ENCODE data around the gene DPP4. TPM values are rescaled to one million over a fixed set of nuclear protein-coding genes. Genes with fewer than 3 reads are reported as not detected.

DPP4 gene
- polyA plus RNA-seq, 2 of the 4 experiments (the other 2 are of a cell fraction), result 0.17 to 0.27 TPM

DNA sequence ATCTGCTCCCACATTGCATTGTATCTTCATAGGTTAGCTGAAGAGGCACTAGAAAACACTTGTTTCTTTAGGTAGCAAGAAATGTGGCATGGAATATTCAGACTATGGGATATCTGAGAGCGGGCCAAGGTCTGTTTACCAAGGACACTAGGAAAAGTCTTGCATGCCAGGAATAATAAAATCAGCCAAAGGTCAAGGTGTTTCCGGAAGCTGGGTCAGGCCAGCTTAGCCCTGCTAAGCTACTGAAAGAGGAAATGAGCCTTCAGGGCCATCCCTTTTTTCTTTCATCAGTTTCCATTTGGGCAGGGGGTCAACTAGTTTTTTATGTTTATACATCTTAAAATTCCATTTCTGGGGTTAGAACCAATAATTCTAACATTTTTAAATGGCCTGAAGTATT lies 101.1 kb downstream of the DPP4 start (continued):
- TF ChIP-seq, protein P1, sequence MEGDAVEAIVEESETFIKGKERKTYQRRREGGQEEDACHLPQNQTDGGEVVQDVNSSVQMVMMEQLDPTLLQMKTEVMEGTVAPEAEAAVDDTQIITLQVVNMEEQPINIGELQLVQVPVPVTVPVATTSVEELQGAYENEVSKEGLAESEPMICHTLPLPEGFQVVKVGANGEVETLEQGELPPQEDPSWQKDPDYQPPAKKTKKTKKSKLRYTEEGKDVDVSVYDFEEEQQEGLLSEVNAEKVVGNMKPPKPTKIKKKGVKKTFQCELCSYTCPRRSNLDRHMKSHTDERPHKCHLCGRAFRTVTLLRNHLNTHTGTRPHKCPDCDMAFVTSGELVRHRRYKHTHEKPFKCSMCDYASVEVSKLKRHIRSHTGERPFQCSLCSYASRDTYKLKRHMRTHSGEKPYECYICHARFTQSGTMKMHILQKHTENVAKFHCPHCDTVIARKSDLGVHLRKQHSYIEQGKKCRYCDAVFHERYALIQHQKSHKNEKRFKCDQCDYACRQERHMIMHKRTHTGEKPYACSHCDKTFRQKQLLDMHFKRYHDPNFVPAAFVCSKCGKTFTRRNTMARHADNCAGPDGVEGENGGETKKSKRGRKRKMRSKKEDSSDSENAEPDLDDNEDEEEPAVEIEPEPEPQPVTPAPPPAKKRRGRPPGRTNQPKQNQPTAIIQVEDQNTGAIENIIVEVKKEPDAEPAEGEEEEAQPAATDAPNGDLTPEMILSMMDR (IDR thresholded peaks at IDR 0.05), result no peak

DNA sequence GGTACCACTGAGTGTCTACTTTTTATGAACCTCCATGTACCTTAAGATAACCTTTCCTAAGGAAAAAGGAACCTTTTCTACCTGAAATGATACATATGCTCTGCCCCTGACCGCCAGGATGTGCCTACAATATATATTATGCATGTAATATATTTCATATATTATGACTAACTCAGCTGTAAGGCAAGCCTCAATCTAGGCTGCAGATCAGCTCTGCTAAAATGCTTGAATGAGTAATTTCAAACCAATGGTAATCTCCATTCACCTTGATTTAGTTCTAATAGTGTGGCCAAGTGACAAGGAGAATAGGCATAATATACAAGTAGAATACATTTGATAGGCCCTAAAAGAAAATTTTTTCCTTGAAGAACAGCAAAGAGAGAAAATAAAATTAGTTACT lies 101.8 kb downstream of the DPP4 start:
- TF ChIP-seq TP53 (CRISPR knock-in tag; IDR thresholded peaks at IDR 0.05) (no peak), FOSB (CRISPR knock-in tag; IDR thresholded peaks at IDR 0.05) (no peak), ZSCAN20 (CRISPR knock-in tag; IDR thresholded peaks at IDR 0.05) (no peak), CEBPB (IDR thresholded peaks at IDR 0.05) (no peak), JUNB (IDR thresholded peaks at IDR 0.05) (no peak), NPAS2 (CRISPR knock-in tag; IDR thresholded peaks at IDR 0.05; ENCODE audit: borderline replicate concordance) (no peak), HEYL (CRISPR knock-in tag; IDR thresholded peaks at IDR 0.05) (no peak), FOSL2 (IDR thresholded peaks at IDR 0.05) (no peak), FOSL2 (CRISPR knock-in tag; IDR thresholded peaks at IDR 0.05) (no peak), HOXB5 (CRISPR knock-in tag; IDR thresholded peaks at IDR 0.05) (no peak), ESRRA (IDR thresholded peaks at IDR 0.05; ENCODE audit: borderline replicate concordance, low read length) (no peak)
- TF ChIP-seq, protein P2, sequence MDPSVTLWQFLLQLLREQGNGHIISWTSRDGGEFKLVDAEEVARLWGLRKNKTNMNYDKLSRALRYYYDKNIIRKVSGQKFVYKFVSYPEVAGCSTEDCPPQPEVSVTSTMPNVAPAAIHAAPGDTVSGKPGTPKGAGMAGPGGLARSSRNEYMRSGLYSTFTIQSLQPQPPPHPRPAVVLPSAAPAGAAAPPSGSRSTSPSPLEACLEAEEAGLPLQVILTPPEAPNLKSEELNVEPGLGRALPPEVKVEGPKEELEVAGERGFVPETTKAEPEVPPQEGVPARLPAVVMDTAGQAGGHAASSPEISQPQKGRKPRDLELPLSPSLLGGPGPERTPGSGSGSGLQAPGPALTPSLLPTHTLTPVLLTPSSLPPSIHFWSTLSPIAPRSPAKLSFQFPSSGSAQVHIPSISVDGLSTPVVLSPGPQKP (IDR thresholded peaks at IDR 0.05; ENCODE audit: low read depth, low read length), result no peak
- TF ChIP-seq, protein P1 (IDR thresholded peaks at IDR 0.05), result no peak
- TF ChIP-seq, protein P3, sequence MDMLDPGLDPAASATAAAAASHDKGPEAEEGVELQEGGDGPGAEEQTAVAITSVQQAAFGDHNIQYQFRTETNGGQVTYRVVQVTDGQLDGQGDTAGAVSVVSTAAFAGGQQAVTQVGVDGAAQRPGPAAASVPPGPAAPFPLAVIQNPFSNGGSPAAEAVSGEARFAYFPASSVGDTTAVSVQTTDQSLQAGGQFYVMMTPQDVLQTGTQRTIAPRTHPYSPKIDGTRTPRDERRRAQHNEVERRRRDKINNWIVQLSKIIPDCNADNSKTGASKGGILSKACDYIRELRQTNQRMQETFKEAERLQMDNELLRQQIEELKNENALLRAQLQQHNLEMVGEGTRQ (IDR thresholded peaks at IDR 0.05), result no peak
- TF ChIP-seq, protein P4, sequence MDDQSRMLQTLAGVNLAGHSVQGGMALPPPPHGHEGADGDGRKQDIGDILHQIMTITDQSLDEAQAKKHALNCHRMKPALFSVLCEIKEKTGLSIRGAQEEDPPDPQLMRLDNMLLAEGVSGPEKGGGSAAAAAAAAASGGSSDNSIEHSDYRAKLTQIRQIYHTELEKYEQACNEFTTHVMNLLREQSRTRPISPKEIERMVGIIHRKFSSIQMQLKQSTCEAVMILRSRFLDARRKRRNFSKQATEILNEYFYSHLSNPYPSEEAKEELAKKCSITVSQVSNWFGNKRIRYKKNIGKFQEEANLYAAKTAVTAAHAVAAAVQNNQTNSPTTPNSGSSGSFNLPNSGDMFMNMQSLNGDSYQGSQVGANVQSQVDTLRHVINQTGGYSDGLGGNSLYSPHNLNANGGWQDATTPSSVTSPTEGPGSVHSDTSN (IDR thresholded peaks at IDR 0.05), result no peak
- TF ChIP-seq, protein P5, sequence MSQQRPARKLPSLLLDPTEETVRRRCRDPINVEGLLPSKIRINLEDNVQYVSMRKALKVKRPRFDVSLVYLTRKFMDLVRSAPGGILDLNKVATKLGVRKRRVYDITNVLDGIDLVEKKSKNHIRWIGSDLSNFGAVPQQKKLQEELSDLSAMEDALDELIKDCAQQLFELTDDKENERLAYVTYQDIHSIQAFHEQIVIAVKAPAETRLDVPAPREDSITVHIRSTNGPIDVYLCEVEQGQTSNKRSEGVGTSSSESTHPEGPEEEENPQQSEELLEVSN (IDR thresholded peaks at IDR 0.05; ENCODE audit: borderline replicate concordance, low read depth), result no peak
- TF ChIP-seq, protein P6, sequence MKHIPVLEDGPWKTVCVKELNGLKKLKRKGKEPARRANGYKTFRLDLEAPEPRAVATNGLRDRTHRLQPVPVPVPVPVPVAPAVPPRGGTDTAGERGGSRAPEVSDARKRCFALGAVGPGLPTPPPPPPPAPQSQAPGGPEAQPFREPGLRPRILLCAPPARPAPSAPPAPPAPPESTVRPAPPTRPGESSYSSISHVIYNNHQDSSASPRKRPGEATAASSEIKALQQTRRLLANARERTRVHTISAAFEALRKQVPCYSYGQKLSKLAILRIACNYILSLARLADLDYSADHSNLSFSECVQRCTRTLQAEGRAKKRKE (CRISPR knock-in tag; IDR thresholded peaks at IDR 0.05; ENCODE audit: low read depth), result no peak
- TF ChIP-seq, protein P7, sequence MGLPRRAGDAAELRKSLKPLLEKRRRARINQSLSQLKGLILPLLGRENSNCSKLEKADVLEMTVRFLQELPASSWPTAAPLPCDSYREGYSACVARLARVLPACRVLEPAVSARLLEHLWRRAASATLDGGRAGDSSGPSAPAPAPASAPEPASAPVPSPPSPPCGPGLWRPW (IDR thresholded peaks at IDR 0.05), result no peak
- FAIRE-seq (no peak), ATAC-seq (no peak), DNase-seq (ENCODE audit: low read depth in 1 of 2, low spot score in 1 of 2) (no peak)
- no peak overlapping the region for H3K4me2 ChIP-seq
- no peak overlapping the region for H3K27ac ChIP-seq
- WGBS (ENCODE audit: missing lambda C conversion rate), result 9% methylated on average over 1 of the region's 1 CpG
- H3K9me3 ChIP-seq, result no peaks in the 10 kb centered on the region
- H3K4me1 ChIP-seq, result no peaks in the 10 kb centered on the region
- ChIA-PET POLR2A (no interaction called here), CTCF (interaction anchor here (1.2 to 1.3 kb wide), 2 partner anchors 9 to 60 kb away, joined by 3 read pairs; no protein-coding TSS in a partner anchor)
- no peak overlapping the region for H3K4me3 ChIP-seq
